ENCODE measurements around the gene TTC28. TPM values are rescaled to one million over a fixed set of nuclear protein-coding genes. Genes with fewer than 3 reads are reported as not detected.

The TTC28 gene
- total and polyA plus RNA-seq, 2 donors (not counting 1 experiment from before 2014, with no cell fraction given): 8.2 to 31.4 TPM

- Histone ChIP-seq H3K27me3 (ENCODE audit: control insufficient read depth, insufficient read depth, low read length) (no peaks in the 10 kb centered on the region), H4K20me1 (ENCODE audit: control insufficient read depth, extremely low read depth, insufficient read depth, low read length) (no peaks in the 10 kb centered on the region), H3K27ac (ENCODE audit: insufficient read depth, low read length) (no peak overlapping the region), H3K4me2 (ENCODE audit: extremely low read depth, insufficient read depth, low read length) (no peak overlapping the region), H3K9me3 (ENCODE audit: control insufficient read depth, insufficient read depth, low read depth, low read length) (no peaks in the 10 kb centered on the region), H3K9ac (ENCODE audit: insufficient read depth, low read length) (no peak overlapping the region), H3K4me3 (replicated peaks in 1 of 4; ENCODE audit: control extremely low read depth in 1 of 4, insufficient read depth in 1 of 4, low read depth in 3 of 4, low read length in 4 of 4) (no peak overlapping the region), H3K79me2 (ENCODE audit: control insufficient read depth, insufficient read depth, low read length) (no peaks in the 10 kb centered on the region), H3K4me1 (ENCODE audit: control insufficient read depth, extremely low read depth, insufficient read depth, low read length) (no peaks in the 10 kb centered on the region), H2AFZ (ENCODE audit: low read length) (no peak overlapping the region), H3K36me3 (ENCODE audit: control insufficient read depth, insufficient read depth, low read length) (no peaks in the 10 kb centered on the region)
- DNase-seq (ENCODE audit: low read depth in 2 of 2): peak in 1 of 2 donors; percentile 45
- no peak for TF ChIP-seq CTCF (conservative IDR thresholded peaks at IDR 0.05 in 1 of 2, IDR thresholded peaks at IDR 0.05 in 1 of 2; ENCODE audit: low read depth in 1 of 2, low read length in 2 of 2)
- TF ChIP-seq EZH2 (IDR thresholded peaks at IDR 0.05; ENCODE audit: low read length, missing control alignments): no peak
Measured at GRCh38 chr22:27972732-27973698, 706.6 kb downstream of the TTC28 start.

GRCh38 chr22:27971926-27972325, 707.7 kb downstream of the TTC28 start:
- Histone ChIP-seq H3K27me3 (ENCODE audit: control insufficient read depth, insufficient read depth, low read length) (no peaks in the 10 kb centered on the region), H4K20me1 (ENCODE audit: control insufficient read depth, extremely low read depth, insufficient read depth, low read length) (no peaks in the 10 kb centered on the region), H3K27ac (ENCODE audit: insufficient read depth, low read length) (no peak overlapping the region), H3K9ac (ENCODE audit: insufficient read depth, low read length) (no peak overlapping the region), H3K79me2 (ENCODE audit: control insufficient read depth, insufficient read depth, low read length) (no peaks in the 10 kb centered on the region), H3K9me3 (ENCODE audit: control insufficient read depth, insufficient read depth, low read depth, low read length) (no peaks in the 10 kb centered on the region), H3K36me3 (ENCODE audit: control insufficient read depth, insufficient read depth, low read length) (no peaks in the 10 kb centered on the region), H2AFZ (ENCODE audit: low read length) (no peak overlapping the region), H3K4me3 (replicated peaks in 1 of 4; ENCODE audit: control extremely low read depth in 1 of 4, insufficient read depth in 1 of 4, low read depth in 3 of 4, low read length in 4 of 4) (no peak overlapping the region), H3K4me1 (ENCODE audit: control insufficient read depth, extremely low read depth, insufficient read depth, low read length) (no peaks in the 10 kb centered on the region), H3K4me2 (ENCODE audit: extremely low read depth, insufficient read depth, low read length) (no peak overlapping the region)
- DNase-seq (ENCODE audit: low read depth in 2 of 2): no peak
- no peak for TF ChIP-seq EZH2 (IDR thresholded peaks at IDR 0.05; ENCODE audit: low read length, missing control alignments)
- TF ChIP-seq CTCF (conservative IDR thresholded peaks at IDR 0.05 in 1 of 2, IDR thresholded peaks at IDR 0.05 in 1 of 2; ENCODE audit: low read depth in 1 of 2, low read length in 2 of 2): no peak

DNA sequence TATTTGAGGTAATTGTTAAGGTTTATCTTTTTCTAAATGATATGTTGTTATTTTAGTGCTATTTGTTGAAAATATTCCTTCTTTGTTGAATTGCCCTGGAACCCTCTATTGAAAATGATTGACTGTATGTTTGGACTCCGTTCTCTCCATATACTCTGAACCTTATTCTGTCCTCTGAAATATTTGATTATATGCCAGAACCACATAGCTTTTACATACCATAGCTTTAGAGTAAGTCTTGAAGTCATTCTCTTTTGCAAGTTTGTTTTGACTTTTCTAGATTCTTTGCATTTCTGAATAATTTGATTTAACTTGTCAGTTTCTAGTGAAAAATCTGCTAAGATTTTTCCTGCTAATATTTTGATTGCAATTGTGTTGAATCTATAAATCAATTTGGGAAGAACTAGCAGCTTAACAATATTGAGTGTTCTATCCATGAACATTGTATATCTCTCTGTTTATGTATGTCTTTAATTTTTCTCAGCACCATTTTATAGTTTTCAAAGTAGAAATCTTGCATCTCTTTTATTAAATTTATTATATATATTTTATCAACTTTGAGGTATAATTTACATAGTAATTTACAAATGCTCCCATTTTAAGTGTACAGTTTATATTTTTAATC, 708.9 kb downstream of the TTC28 start:
- Histone ChIP-seq H3K4me1 (ENCODE audit: control insufficient read depth, extremely low read depth, insufficient read depth, low read length) (no peaks in the 10 kb centered on the region), H3K27ac (ENCODE audit: insufficient read depth, low read length) (no peak overlapping the region), H3K4me2 (ENCODE audit: extremely low read depth, insufficient read depth, low read length) (no peak overlapping the region), H3K79me2 (ENCODE audit: control insufficient read depth, insufficient read depth, low read length) (no peaks in the 10 kb centered on the region), H3K9me3 (ENCODE audit: control insufficient read depth, insufficient read depth, low read depth, low read length) (no peaks in the 10 kb centered on the region), H2AFZ (ENCODE audit: low read length) (no peak overlapping the region), H3K4me3 (replicated peaks in 1 of 4; ENCODE audit: control extremely low read depth in 1 of 4, insufficient read depth in 1 of 4, low read depth in 3 of 4, low read length in 4 of 4) (no peak overlapping the region), H3K27me3 (ENCODE audit: control insufficient read depth, insufficient read depth, low read length) (no peaks in the 10 kb centered on the region), H3K36me3 (ENCODE audit: control insufficient read depth, insufficient read depth, low read length) (no peaks in the 10 kb centered on the region), H3K9ac (ENCODE audit: insufficient read depth, low read length) (no peak overlapping the region), H4K20me1 (ENCODE audit: control insufficient read depth, extremely low read depth, insufficient read depth, low read length) (no peaks in the 10 kb centered on the region)
- TF ChIP-seq EZH2 (IDR thresholded peaks at IDR 0.05; ENCODE audit: low read length, missing control alignments) (no peak), CTCF (conservative IDR thresholded peaks at IDR 0.05 in 1 of 2, IDR thresholded peaks at IDR 0.05 in 1 of 2; ENCODE audit: low read depth in 1 of 2, low read length in 2 of 2) (no peak)
- peak; percentile 21 to 40 for DNase-seq (ENCODE audit: low read depth in 2 of 2)
